Effector CD4-positive, alpha-beta T cell (primary cell): ENCODE measurements around the gene PCDH1.

Source experiments
- DNase-seq: peaks from one replicate; pipeline ENCODE4 v3.0.0-alpha.2; 2020

PCDH1 gene

DNA sequence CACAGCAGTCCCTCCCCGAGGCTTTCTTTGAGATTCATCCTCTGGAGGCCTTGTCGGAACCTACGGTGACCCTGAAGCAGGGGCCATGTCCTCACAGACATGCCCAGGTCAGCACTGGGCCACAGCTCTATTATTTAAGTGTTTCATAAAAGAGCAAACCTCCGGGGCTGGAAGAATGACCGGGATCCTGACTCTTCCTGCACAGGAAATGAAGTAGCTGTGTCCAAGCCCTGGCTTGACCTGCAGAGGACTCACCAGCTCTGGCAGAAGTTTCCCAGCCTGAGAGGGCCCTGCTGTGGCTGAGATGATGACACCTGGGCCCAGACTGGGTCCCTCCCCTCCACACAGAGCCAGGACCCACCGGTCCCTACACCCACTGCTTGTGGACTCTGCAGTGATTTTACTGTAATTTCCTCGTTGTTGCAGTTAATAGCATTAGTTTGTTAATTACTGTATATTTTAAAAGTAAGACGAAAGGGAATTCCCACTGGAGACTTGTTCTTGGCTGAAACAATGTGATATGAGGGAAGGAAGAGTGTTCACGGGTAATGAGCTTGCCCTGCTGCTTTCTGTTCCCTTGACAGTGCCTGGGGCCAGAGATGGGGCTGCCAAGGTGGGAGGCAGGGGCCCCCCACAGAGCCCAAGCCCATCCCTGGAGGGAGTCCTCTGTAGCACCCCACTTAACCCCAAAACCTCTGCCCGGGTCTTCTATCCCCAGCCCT lies 72.2 kb downstream of the PCDH1 start:
- no peak for DNase-seq

DNA sequence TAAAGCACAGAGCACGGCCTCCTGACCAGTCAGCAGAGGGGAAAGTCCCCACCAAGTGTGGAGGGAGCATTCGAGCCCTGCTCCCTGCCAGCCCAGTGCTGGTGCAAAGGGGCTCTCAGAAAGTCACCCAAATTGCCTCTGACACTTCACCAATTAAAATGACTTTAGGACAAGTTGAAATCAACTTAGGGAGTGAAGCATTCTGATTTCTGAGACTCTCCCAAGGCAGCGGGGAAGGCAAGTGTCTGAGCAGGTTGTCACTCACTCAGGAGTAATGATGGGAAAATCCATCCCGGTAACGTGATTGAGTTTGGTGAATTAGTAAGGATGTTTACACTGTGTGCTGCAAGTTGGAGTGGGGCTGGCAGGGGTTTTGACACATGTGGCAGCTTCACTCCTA lies 73.7 kb downstream of the PCDH1 start:
- no peak for DNase-seq
